Measurements from ENCODE around the gene ADGRD2. TPM values are rescaled to one million over a fixed set of nuclear protein-coding genes. Genes with fewer than 3 reads are reported as not detected.

ADGRD2 gene
- total RNA-seq, 1 experiment from 2014 or later = not detected

GRCh38 chr9:124452841-124453585 is 2.8 kb downstream of the ADGRD2 start:
- BruUV-seq (replicated peaks) = no TSS peak
- no peak for TF ChIP-seq EZH2 (IDR thresholded peaks at IDR 0.05; ENCODE audit: borderline replicate concordance, low read depth, low read length, poor library complexity, severe bottlenecking)
- no peak for TF ChIP-seq CTCF (conservative IDR thresholded peaks at IDR 0.05; ENCODE audit: low read depth, low read length)
- Histone ChIP-seq H3K4me3 (ENCODE audit: low read depth, low read length, poor library complexity, severe bottlenecking) (no peak overlapping the region), H3K9me3 (ENCODE audit: low read depth, low read length, poor library complexity, severe bottlenecking) (no peaks in the 10 kb centered on the region), H3K27ac (ENCODE audit: low read depth, low read length, poor library complexity, severe bottlenecking) (no peak overlapping the region), H3K27me3 (replicated peaks; ENCODE audit: insufficient read depth, low read depth, low read length, poor library complexity) (no peaks in the 10 kb centered on the region), H3K4me1 (ENCODE audit: insufficient read depth, low read length, poor library complexity, severe bottlenecking) (peaks cover 8% of the 10 kb centered on the region), H3K36me3 (ENCODE audit: insufficient read depth, low read length, poor library complexity, severe bottlenecking) (no peaks in the 10 kb centered on the region)
- intact Hi-C loops (cut with micrococcal nuclease; ENCODE audit: unreplicated experiment) = no loop called here
- ChIA-PET POLR2A (ENCODE audit: low non-redundant PET) (no interaction called here), CTCF (no interaction called here)
- DNase-seq (ENCODE audit: low spot score) = no peak

- no TSS peak for BruUV-seq (replicated peaks)
- intact Hi-C loops (cut with micrococcal nuclease; ENCODE audit: unreplicated experiment) = no loop called here
- no peak for DNase-seq (ENCODE audit: low spot score)
Measured at GRCh38 chr9:124453586-124454191, 3.4 kb downstream of the ADGRD2 start.

GRCh38 chr9:124454296-124454695 is 4.0 kb downstream of the ADGRD2 start:
- DNase-seq (ENCODE audit: low spot score) = no peak
- intact Hi-C loops (cut with micrococcal nuclease; ENCODE audit: unreplicated experiment) = no loop called here
- ChIA-PET POLR2A (ENCODE audit: low non-redundant PET) (no interaction called here), CTCF (no interaction called here)
- Histone ChIP-seq H3K27me3 (replicated peaks; ENCODE audit: insufficient read depth, low read depth, low read length, poor library complexity) (no peaks in the 10 kb centered on the region), H3K4me3 (ENCODE audit: low read depth, low read length, poor library complexity, severe bottlenecking) (no peak overlapping the region), H3K36me3 (ENCODE audit: insufficient read depth, low read length, poor library complexity, severe bottlenecking) (no peaks in the 10 kb centered on the region), H3K4me1 (ENCODE audit: insufficient read depth, low read length, poor library complexity, severe bottlenecking) (peaks cover 8% of the 10 kb centered on the region), H3K9me3 (ENCODE audit: low read depth, low read length, poor library complexity, severe bottlenecking) (no peaks in the 10 kb centered on the region), H3K27ac (ENCODE audit: low read depth, low read length, poor library complexity, severe bottlenecking) (no peak overlapping the region)
- BruUV-seq (replicated peaks) = no TSS peak
- TF ChIP-seq EZH2 (IDR thresholded peaks at IDR 0.05; ENCODE audit: borderline replicate concordance, low read depth, low read length, poor library complexity, severe bottlenecking) = no peak
- TF ChIP-seq CTCF (conservative IDR thresholded peaks at IDR 0.05; ENCODE audit: low read depth, low read length) = no peak

More at GRCh38 chr9:124453586-124454191, 3.4 kb downstream of the ADGRD2 start:
- H3K27ac ChIP-seq (ENCODE audit: low read depth, low read length, poor library complexity, severe bottlenecking) = no peak overlapping the region
- CTCF ChIA-PET = no interaction called here
- TF ChIP-seq EZH2 (IDR thresholded peaks at IDR 0.05; ENCODE audit: borderline replicate concordance, low read depth, low read length, poor library complexity, severe bottlenecking) = no peak
- TF ChIP-seq CTCF (conservative IDR thresholded peaks at IDR 0.05; ENCODE audit: low read depth, low read length) = no peak
- POLR2A ChIA-PET (ENCODE audit: low non-redundant PET) = no interaction called here
- no peaks in the 10 kb centered on the region for H3K9me3 ChIP-seq (ENCODE audit: low read depth, low read length, poor library complexity, severe bottlenecking)
- no peak overlapping the region for H3K4me3 ChIP-seq (ENCODE audit: low read depth, low read length, poor library complexity, severe bottlenecking)
- no peaks in the 10 kb centered on the region for H3K27me3 ChIP-seq (replicated peaks; ENCODE audit: insufficient read depth, low read depth, low read length, poor library complexity)
- H3K4me1 ChIP-seq (ENCODE audit: insufficient read depth, low read length, poor library complexity, severe bottlenecking) = peaks cover 8% of the 10 kb centered on the region
- H3K36me3 ChIP-seq (ENCODE audit: insufficient read depth, low read length, poor library complexity, severe bottlenecking) = no peaks in the 10 kb centered on the region

All from A673 (cell line).